Activated CD4-positive, alpha-beta T cell treated with anti-CD3 and anti-CD28 coated beads, Interleukin-2, amount 50 U/mL, for 4 hours (primary cell): ENCODE data around the gene VPS25.

Experiments
- DNase-seq, 2 experiments: peaks; one replicate each; pipeline ENCODE4 v3.0.0-alpha.2; 2020

The VPS25 gene

GRCh38 chr17:42796066-42796758 is 23.0 kb downstream of the VPS25 start:
- DNase-seq: no peak

DNA sequence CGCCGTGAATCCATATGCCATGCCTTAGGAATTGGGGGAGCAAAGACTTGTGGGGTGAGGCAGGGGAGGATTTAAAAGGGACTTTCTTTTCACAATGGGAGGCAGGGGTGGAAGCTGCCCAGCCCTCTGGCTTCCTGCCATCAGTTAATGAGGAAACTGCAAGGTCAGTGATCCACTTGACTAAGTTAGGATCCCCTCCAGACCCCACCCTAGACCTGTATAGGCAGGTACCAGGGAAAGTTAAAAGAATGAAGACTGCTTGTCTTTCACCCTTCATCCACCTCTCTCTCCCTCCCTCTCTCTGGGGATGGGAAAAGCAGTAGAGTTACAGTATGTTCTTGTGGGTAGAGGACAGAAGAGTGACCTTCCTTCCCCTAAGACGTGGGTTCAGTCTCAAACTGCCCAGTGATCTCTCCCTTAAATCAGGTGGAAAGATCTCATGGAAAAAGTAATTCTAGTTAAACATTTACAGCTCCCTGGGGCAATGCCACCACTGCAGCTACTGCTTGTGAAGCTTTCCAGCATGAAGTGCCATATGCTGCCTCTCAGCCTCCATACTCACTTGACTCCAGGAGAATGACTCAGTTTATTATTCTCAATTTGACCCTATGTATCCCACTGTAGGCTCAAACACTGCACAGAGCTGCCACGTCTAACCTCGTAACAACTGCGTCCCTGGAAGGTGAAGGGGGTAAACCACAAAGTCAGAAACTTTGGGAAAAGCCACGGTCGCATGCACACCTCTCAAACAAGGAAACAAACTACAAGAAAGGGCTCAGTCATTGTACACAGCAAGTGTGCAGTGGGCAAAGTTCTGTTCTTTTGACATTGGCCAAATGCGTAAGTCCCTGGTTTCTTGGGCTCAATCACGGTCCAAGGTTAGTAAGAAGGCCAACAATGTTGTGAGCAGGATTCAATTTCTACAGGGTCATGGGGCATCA is 24.1 kb downstream of the VPS25 start:
- no peak for DNase-seq

- DNase-seq: no peak
Observed at GRCh38 chr17:42798011-42798382, 24.7 kb downstream of the VPS25 start.

DNA sequence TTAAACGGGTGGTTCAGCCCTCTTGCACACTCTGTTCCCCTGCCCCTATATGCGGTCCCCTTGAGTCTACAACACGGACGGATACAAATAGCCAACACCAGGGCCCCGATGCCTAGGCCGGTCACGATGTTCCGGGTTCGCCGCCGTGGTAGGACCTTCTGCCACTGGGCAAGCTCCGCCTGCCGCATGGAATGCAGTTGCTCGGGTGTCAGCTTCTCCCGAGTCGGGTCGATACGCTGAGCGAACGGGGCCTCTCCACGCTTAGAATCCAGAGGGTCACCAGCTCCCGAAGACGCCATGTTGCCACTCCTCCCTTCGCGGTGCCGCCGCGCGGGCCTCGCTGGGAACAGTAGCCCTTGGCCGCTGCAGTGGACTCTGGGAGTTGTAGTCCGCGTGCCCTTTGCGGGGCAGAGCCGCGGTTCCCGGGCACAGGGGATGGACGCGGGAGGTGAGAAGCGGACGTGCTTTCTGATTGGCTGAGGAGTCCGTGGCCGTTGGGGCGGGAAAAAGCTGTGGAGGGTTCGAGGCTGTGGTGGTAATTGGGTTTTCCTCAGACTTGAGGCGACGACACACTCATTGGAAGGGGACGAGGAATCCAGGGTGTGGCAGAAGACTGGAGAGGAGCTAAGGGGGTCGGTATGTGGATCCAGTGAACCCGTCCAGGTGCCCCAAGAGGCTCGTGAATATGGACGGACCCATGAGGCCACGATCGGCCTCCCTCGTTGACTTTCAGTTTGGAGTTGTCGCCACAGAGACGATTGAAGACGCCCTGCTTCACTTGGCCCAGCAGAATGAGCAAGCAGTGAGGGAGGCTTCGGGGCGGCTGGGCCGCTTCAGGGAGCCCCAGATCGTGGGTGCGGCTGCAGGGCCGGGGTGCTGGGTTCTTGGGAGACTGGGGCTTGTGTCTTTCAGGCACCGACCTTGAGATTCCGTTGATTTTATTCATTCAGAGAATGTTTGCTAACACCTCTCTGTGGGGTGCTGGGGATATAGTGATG is 25.4 kb downstream of the VPS25 start, which contains the start of the genes CNTD1 and COA3:
TSS of gene CNTD1 (plus strand) at position 479 of the 998 bp plus-strand sequence. CDS start at position 686, 207 bp downstream.
TSS of gene COA3 (minus strand) at position 322 of the 998 bp plus-strand sequence. CDS start at position 299, 23 bp downstream.
- DNase-seq: peak; percentile 67 to 69

- DNase-seq: no peak
Observed at GRCh38 chr17:42803074-42803883, 30.0 kb downstream of the VPS25 start.

DNA sequence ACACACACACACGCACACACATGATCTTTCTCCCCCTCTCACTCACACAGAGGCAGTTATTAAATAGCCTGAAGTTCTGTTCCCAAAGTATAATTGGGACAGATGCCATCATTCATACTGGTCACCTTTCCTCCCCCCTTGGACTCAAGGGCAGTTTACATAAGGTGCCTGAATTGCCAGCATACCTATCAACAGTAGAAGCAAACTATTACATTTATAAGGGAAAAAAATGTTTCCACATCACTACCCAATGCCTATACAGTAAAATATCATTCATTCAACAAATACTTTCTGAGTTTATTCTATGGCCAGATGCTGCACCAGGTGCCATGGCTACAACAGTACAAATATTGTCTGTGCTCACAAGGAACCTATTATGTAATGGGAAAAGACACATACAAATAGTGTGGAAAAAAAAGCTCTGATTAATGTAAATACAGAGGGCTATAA is 31.7 kb downstream of the VPS25 start:
- DNase-seq: no peak

DNA sequence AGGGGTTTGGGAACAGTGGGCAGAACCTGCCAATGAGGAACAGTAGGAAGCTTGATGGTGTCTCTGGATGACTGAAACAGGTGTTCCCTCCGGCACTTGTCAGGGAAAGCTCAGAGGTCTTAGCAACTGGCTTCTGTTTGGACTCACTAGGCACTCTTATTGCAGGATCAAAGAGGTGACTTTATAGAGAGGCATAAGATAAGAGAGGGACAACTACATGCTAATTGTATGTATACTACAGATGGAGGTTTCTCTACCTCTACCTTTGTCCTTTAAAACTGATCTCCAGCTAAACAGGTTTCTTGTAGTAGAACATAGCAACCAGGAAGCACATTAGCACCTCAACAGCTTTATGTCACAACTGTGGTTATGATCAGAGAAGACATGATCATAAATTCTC is 33.0 kb downstream of the VPS25 start:
- DNase-seq: no peak

DNA sequence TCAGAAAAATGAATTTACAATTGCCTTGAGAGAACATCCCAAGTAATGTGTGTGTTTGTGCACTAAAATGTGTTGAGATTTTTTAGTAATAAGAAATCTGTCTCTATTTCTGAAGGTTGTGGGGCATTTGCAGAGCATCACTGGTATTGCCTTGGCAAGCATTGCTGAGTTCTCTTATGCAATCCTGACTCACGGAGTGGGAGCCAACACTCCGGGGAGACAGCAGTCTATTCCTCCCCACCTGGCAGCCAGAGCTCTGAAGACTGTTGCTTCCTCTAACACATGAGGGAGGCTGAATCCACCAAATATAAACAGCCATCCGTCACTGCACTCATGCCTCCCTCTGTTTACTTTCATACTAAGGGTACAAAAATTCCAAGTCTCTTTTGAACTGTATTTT is 36.0 kb downstream of the VPS25 start:
- no peak for DNase-seq

DNA sequence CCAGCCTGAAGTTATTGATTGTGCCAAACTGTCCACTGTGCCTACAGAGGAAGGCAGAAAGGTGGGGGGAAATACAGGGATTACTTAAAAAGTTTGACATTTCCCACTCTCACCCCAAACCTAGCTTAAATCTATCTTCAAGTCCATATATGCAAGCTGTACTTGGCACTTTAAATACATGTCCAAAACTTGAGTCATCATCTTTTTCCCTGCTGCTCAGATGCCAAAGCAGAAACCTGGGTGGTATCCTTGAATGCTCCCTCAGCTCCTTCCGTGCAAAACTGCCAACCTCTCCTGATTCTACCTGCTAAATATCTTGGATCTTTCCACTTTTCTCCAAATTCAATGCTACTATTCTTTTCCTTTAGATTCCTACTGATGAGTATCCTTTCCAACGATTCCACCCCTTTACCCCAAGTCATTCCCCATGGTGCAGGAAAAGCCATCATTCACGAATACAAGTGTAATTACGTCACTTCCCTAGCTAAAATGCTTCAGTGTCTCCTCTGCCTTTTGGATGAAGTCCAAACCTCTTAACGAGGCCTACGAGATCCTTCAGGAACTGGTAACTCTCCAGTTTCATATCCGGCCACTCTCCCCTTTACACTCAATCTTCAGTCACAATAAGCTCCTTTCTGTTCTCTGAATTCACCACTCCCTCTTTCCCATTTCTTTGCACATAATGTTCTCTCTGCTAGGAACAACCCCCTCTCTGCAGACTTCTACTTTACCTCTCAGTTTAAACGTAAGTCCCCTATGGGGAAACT is 41.6 kb downstream of the VPS25 start:
- no peak for DNase-seq

DNA sequence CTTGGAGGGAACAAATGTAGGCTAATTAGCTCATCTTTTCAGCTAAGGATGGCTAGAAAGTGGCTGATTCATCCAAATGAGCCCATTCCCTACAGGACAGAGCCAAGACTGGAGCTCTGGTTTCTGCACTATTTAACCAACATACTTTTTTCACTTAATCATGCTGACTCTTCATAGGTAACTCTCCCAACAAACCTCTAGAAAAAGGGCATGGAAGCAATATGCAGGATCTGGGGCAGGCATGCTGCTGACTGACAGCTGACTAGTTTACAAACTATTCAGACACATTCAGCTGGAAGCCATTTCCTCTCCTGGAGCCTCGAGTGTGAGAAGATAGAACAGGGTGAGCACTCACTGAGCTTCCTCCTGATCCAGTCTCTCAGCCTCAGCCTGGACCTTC is 44.6 kb downstream of the VPS25 start:
- DNase-seq: no peak

DNA sequence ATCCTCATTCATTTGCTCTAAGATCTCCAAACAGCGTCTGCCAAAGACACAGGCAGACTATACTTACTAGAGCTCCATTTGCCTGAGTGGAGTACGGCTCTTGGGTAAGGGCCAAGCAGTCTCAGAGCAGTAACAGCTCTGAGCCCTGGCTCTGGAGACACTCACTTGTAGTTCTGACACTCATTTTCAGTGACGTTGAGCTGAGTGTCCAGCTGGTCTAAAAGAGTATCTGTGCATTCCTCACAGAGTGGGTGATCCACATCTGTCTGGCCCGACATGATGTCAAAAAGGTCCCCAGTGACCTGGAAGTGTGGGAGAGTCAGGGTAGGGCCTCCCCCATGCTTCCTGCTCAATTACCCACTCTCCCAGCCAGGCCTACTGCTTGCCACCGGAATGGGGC is 45.1 kb downstream of the VPS25 start:
- DNase-seq: no peak

GRCh38 chr17:42819939-42820535 is 46.8 kb downstream of the VPS25 start:
- DNase-seq: peak; percentile 55 to 58

DNA sequence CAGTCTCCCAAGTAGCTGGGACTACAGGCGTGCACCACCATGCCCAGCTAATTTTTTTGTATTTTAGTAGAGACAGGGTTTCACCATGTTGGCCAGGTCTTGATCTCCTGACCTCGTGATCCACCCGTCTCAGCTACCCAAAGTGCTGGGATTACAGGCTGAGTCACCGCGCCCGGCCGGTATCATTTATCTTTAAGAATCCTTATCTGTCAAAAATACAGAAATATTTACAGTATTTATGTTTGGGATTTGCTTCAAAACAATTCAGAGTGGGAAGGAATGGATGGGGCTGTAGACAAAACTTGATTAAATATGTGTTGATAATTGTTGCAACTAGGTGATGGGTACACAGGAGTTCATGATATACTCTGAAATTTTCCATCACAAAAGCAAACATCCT is 47.9 kb downstream of the VPS25 start:
- DNase-seq: no peak

- DNase-seq: no peak
Observed at GRCh38 chr17:42827472-42827871, 54.2 kb downstream of the VPS25 start.
